CD14-positive monocyte (primary cell): Measurements from ENCODE around the gene MAPK13. TPM values are rescaled to one million over a fixed set of nuclear protein-coding genes. Genes with fewer than 3 reads are reported as not detected.

Source experiments
- DNase-seq, 3 donors: peaks; one replicate each; pipeline ENCODE4 v3.0.0-alpha.2; 2011 to 2022
- H2AFZ ChIP-seq: 2 replicates; pipeline ENCODE4 v1.6.0; 2012; ENCODE audit warnings: mild to moderate bottlenecking, low read depth, low read length, inconsistent platforms; ENCODE audit not compliant: insufficient read depth, poor library complexity, severe bottlenecking
- H3K27ac ChIP-seq, 2 donors: 1 replicate in 1 of 2; 2 replicates in 1 of 2; pipeline ENCODE4 v1.5.1; 2012 to 2013; ENCODE audit warnings: low read length in 2 of 2, control low read depth in 1 of 2, inconsistent platforms in 1 of 2, low read depth in 1 of 2, mild to moderate bottlenecking in 1 of 2
- H3K27me3 ChIP-seq, 2 donors: one replicate each; pipeline versions ENCODE4 v1.6.0 to v1.6.1; 2011 to 2013; ENCODE audit warnings: low read length in 2 of 2; ENCODE audit not compliant: control insufficient read depth in 2 of 2, insufficient read depth in 2 of 2
- H3K36me3 ChIP-seq, 2 donors: replicated peaks in 1 of 2; 1 replicate in 1 of 2; 2 replicates in 1 of 2; pipeline versions ENCODE4 v1.5.1 to v1.6.1; 2012 to 2013; ENCODE audit warnings: low read length in 2 of 2, control low read depth in 1 of 2, inconsistent platforms in 1 of 2, mild to moderate bottlenecking in 1 of 2; ENCODE audit not compliant: insufficient read depth in 2 of 2, control insufficient read depth in 1 of 2
- H3K4me1 ChIP-seq, 2 donors: 1 replicate in 1 of 2; 2 replicates in 1 of 2; pipeline versions ENCODE4 v1.5.1 to v1.6.1; 2012 to 2013; ENCODE audit warnings: low read length in 2 of 2, control low read depth in 1 of 2, inconsistent platforms in 1 of 2, mild to moderate bottlenecking in 1 of 2, moderate library complexity in 1 of 2; ENCODE audit not compliant: insufficient read depth in 2 of 2, control insufficient read depth in 1 of 2
- H3K4me2 ChIP-seq: replicated peaks from 2 replicates; pipeline ENCODE3; 2012; ENCODE audit warnings: low read length, moderate library complexity, mild to moderate bottlenecking; ENCODE audit not compliant: poor library complexity, severe bottlenecking; ENCODE audit errors: extremely low read depth
- H3K4me3 ChIP-seq, 3 experiments: fragments of 200-600 bp in 1 of 3; sonication (generic) in 1 of 3; replicated peaks in 1 of 3; 1 replicate in 2 of 3; 2 replicates in 1 of 3; pipeline ENCODE4 v1.5.1; 2011 to 2013; ENCODE audit warnings: low read length in 3 of 3, mild to moderate bottlenecking in 3 of 3, control low read depth in 2 of 3, low read depth in 2 of 3, inconsistent platforms in 1 of 3, moderate library complexity in 1 of 3
- H3K79me2 ChIP-seq: 2 replicates; pipeline ENCODE4 v1.6.0; 2012; ENCODE audit warnings: mild to moderate bottlenecking, control low read depth, inconsistent platforms, low read length, moderate library complexity; ENCODE audit not compliant: insufficient read depth
- H3K9ac ChIP-seq: 2 replicates; pipeline ENCODE4 v1.6.0; 2017; ENCODE audit warnings: low read length, mild to moderate bottlenecking; ENCODE audit not compliant: insufficient read depth, poor library complexity, severe bottlenecking
- H3K9me3 ChIP-seq, 2 donors: replicated peaks in 1 of 2; 1 replicate in 1 of 2; 2 replicates in 1 of 2; pipeline versions ENCODE4 v1.5.1 to v1.6.1; 2012 to 2013; ENCODE audit warnings: low read length in 2 of 2, control low read depth in 1 of 2; ENCODE audit not compliant: control insufficient read depth in 1 of 2, insufficient read depth in 1 of 2
- H4K20me1 ChIP-seq: 2 replicates; pipeline ENCODE4 v1.6.0; 2012; ENCODE audit warnings: mild to moderate bottlenecking, low read length, control low read depth, moderate library complexity; ENCODE audit not compliant: insufficient read depth
- H3K27ac Mint-ChIP-seq, 7 donors: one replicate each; pipeline ENCODE4 v1.8.0; 2020; ENCODE audit warnings: mild to moderate bottlenecking in 7 of 7, mixed read lengths in 7 of 7, moderate library complexity in 6 of 7, inconsistent platforms in 2 of 7
- H3K27me3 Mint-ChIP-seq, 3 donors: one replicate each; pipeline ENCODE4 v1.8.0; 2021 to 2022; ENCODE audit warnings: low read depth in 3 of 3, mild to moderate bottlenecking in 3 of 3, mixed read lengths in 3 of 3, moderate library complexity in 3 of 3, inconsistent platforms in 1 of 3
- H3K36me3 Mint-ChIP-seq, 2 donors: one replicate each; pipeline ENCODE4 v1.8.0; 2020; ENCODE audit warnings: mixed read lengths in 2 of 2, inconsistent platforms in 1 of 2, mild to moderate bottlenecking in 1 of 2
- H3K4me1 Mint-ChIP-seq: one replicate; pipeline ENCODE4 v1.8.0; 2020; ENCODE audit warnings: mild to moderate bottlenecking, mixed read lengths
- H3K4me3 Mint-ChIP-seq, 2 donors: one replicate each; pipeline ENCODE4 v1.8.0; 2020; ENCODE audit warnings: mild to moderate bottlenecking in 2 of 2, mixed read lengths in 2 of 2, moderate library complexity in 1 of 2
- H3K9me3 Mint-ChIP-seq, 7 donors: one replicate each; pipeline ENCODE4 v1.8.0; 2020 to 2022; ENCODE audit warnings: mixed read lengths in 7 of 7, mild to moderate bottlenecking in 6 of 7, moderate library complexity in 6 of 7, inconsistent platforms in 2 of 7
- CTCF ChIP-seq: fragments of 200-600 bp; IDR thresholded peaks from one replicate; pipeline ENCODE4 v1.8.0; 2022; ENCODE audit warnings: antibody characterized with exemption, mild to moderate bottlenecking
- WGBS: methylation state at CpG from one replicate; pipeline ENCODE4 v1.1.5; 2013; ENCODE audit warnings: missing lambda C conversion rate; ENCODE audit not compliant: insufficient coverage; 5-methylcytosine and 5-hydroxymethylcytosine counted together
- intact Hi-C, 2 donors: fragments of 100-400 bp; cut with micrococcal nuclease; formaldehyde crosslinking; loops; one replicate each; pipeline versions ENCODE4 v1.15.0 to v1.15.1; 2023
- polyA plus RNA-seq, 3 donors: library from polyadenylated mRNA; depleted of rRNA in 1 of 3; unstranded in 2 of 3; stranded (reverse) in 1 of 3; fragments of 300-500 nt in 2 of 3; fragments of >200 nt in 1 of 3; fragmentation: Illumina TruSeq in 2 of 3; gene quantifications; 1 replicate in 2 of 3; 2 replicates in 1 of 3; pipeline ENCODE4 v1.2.3, GENCODE V29; 2012 to 2021

The MAPK13 gene
- polyA plus RNA-seq, 3 donors = 0.88 to 9.8 (median 2.4) TPM

- no peak overlapping the region for H3K27ac ChIP-seq
- H3K4me2 ChIP-seq = no peak overlapping the region
- TF ChIP-seq CTCF = no peak
- H3K27me3 ChIP-seq = no peaks in the 10 kb centered on the region
- intact Hi-C loops = loop anchor here in 1 of 2 donors (5.0 kb wide), 1 partner anchor 37 kb away; no protein-coding TSS in a partner anchor
- Mint-ChIP-seq H3K27ac (no peak overlapping the region), H3K4me3 (no peak overlapping the region), H3K27me3 (peaks cover 3 to 7% (median 7%) of the 10 kb centered on the region in 3 donors), H3K4me1 (peaks cover 66% of the 10 kb centered on the region), H3K36me3 (peaks cover 0 to 8% of the 10 kb centered on the region in 2 donors), H3K9me3 (peaks cover 0 to 9% (median 4%) of the 10 kb centered on the region in 7 donors)
- no peak overlapping the region for H3K9ac ChIP-seq
- peaks cover 66 to 69% of the 10 kb centered on the region in 2 donors for H3K4me1 ChIP-seq
- DNase-seq = no peak
- no peak overlapping the region for H2AFZ ChIP-seq
- H3K9me3 ChIP-seq = peaks cover 0 to 5% of the 10 kb centered on the region in 2 donors
- 97% methylated on average over 3 of the region's 4 CpGs for WGBS
- no peaks in the 10 kb centered on the region for H3K79me2 ChIP-seq
- H4K20me1 ChIP-seq = no peaks in the 10 kb centered on the region
- no peaks in the 10 kb centered on the region for H3K36me3 ChIP-seq
- no peak overlapping the region for H3K4me3 ChIP-seq
Measured at GRCh38 chr6:36145495-36145894, 15.2 kb downstream of the MAPK13 start.

- peaks cover 2 to 9% (median 7%) of the 10 kb centered on the region in 3 donors for H3K27me3 Mint-ChIP-seq
- peaks cover 0 to 2% of the 10 kb centered on the region in 2 donors for H3K36me3 Mint-ChIP-seq
- no peaks in the 10 kb centered on the region for H3K79me2 ChIP-seq
- peak in 2 of 3 donors; percentile 37 to 38 for DNase-seq
- H3K4me3 ChIP-seq = peak overlapping the region in 1 of 3 experiments; percentile 44
- H3K9me3 ChIP-seq = peaks cover 0 to 5% of the 10 kb centered on the region in 2 donors
- H3K27ac Mint-ChIP-seq = peak overlapping the region in 6 of 7 donors; percentile 54 to 84 (median 72)
- H3K4me2 ChIP-seq = peak overlapping the region; percentile 60
- no peaks in the 10 kb centered on the region for H3K27me3 ChIP-seq
- H3K4me1 ChIP-seq = peaks cover 48 to 53% of the 10 kb centered on the region in 2 donors
- peaks cover 51% of the 10 kb centered on the region for H3K4me1 Mint-ChIP-seq
- WGBS = 69% methylated on average over 3 of the region's 3 CpGs
- intact Hi-C loops = loop anchor here in 1 of 2 donors (5.0 kb wide), 1 partner anchor 35 kb away; no protein-coding TSS in a partner anchor
- H3K36me3 ChIP-seq = no peaks in the 10 kb centered on the region
- peak overlapping the region; percentile 12 to 30 for H3K27ac ChIP-seq
- peaks cover 0 to 9% (median 3%) of the 10 kb centered on the region in 7 donors for H3K9me3 Mint-ChIP-seq
- H3K9ac ChIP-seq = no peak overlapping the region
- TF ChIP-seq CTCF = no peak
- peak overlapping the region; percentile 52 to 82 for H3K4me3 Mint-ChIP-seq
- H2AFZ ChIP-seq = no peak overlapping the region
- H4K20me1 ChIP-seq = no peaks in the 10 kb centered on the region
Measured at GRCh38 chr6:36147294-36147693, 17.0 kb downstream of the MAPK13 start.
